Right hindlimb (tissue), 1 donor: Measurements from ENCODE around the gene RPLP2.

Experiments
- DNase-seq: peaks from one replicate; pipeline ENCODE4 v3.0.0-alpha.2; 2018

RPLP2 gene

GRCh38 chr11:774873-775592 lies 34.7 kb upstream of the RPLP2 start:
- no peak for DNase-seq

- DNase-seq = no peak
Measured at GRCh38 chr11:776263-776560, 33.6 kb upstream of the RPLP2 start.

DNA sequence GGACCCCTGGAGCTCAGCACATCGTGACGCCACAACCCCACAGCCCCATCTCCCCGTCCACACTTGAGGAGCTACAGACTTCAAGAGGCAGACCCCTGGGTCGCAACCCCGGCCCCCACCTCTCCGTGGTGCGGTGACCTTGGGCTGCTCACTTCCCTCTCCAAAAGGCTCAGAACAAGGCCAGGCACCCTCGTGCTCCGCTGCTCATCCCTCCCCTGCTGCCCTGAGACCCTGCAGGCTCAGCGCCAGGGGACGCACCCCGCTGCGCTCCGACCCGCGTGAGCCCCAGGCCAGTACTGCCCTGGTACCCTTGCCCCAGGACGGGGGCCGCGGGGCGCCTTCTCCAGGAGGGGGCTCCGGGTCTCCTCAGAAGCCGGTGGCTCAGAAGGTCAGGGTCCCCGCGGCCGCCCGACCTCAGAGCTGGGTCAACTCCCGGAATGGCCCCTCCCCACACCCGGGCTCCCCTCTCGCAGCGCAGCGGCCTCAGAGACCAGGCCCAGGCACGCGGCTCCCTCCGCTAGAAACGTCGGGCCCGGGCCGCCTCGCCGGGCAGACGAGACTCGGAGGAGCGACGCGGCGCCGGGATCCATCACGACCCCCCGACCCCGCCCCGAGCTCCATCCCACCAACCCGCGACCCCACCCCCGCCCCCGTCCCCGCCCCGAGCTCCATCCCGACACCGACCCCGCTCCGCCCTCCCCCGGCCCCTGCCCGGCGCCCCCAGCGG lies 33.0 kb upstream of the RPLP2 start:
- no peak for DNase-seq

DNA sequence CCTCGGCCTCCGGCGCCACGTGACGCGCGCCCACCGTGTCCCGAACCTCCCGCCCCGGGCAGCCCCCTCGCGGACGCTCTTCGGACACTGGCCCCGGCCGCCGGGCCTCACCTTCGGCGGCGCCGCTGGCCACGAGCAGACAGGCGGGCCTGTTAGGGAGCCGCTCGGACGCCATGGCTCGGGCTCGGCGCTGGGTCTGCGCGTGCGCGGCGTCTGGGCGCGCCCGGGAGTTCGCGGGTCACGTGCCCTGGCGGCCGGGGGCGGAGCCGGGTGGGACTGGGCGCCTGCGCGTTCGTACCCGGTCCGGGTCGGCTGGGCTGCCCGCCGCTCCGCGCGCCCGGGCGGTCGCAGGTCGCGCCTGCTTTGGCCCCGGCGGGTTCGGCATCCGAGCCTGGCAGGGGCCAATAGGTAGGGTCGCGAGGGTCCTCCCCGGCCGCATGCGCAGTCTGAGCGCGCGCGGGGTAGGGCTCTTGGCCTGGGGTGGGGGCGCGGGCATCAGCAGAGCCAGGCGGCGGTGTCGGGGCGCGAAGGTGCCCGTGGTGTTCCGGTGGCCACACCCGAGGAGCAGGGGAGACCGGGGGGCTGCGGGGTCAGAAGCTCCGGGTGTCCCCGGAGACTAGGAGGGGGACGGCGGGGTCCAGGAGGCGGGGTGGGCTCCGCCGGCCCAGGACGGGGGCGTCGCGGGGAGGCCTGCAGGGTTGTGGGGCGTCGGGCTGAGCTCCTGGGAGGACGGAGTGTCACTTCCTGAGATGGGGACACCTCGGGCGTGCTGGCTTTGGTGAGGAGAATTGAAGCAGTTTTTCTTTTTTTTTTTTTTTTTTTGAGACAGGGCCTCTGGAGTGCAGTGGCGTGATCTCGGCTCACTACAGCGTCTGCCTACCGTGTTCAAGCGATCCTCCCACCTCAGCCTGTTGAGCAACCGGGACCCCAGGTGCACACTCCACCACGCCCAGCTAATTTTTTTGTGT lies 32.2 kb upstream of the RPLP2 start, which contains the start of gene GATD1:
Gene GATD1 (minus strand): TSS at position 200 of the 968 bp plus-strand sequence. CDS start 25 bp downstream, at position 175.
- DNase-seq = peak; percentile 96

DNA sequence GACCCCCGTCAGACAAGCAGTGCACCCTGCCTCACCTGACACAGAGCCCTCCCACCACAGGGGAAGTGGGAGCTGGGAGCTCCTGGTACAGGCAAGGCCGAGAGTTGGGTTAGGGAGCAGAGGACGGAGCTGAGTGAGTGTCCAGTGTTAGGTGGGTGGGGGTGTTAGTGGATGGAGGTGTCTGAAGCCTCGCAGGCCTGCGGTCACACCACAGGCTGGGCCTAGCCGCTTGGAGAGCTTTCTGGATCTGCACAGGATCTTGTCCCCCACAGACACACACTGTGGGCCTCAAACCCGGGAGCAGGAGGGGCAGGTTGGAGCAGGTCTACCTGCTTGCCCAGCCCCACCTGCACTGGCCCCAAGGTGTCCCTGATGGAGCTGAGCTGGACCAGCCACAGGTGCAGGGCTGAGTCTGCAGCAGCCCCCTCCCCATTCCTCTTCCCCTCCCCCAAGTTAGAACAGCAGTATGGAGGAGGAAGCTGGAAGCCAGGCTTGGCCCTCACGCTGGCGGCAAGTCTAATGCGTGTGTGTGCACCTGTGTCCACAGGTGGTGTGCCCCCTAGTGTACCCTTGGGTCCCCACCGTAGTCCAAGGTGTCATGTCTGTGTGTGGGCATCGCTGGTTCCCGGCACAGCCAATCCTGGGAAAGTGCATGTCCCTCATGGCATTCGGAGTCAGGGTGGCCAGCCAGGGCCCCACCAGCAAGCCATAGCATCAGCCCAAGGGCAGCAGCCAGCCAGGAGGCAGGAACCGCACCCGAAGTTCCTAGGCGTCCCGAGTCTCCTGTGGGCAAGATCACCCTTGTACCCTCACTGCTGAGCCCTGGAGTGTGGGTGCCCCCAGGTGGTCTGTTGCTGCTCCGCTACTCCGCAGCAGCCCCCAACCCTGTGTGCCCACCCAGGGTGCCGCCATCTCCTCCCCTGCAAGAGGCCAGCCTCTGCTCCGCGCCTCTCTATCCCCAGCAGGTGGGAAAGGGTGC lies 30.5 kb upstream of the RPLP2 start:
- DNase-seq = peak; percentile 11

DNA sequence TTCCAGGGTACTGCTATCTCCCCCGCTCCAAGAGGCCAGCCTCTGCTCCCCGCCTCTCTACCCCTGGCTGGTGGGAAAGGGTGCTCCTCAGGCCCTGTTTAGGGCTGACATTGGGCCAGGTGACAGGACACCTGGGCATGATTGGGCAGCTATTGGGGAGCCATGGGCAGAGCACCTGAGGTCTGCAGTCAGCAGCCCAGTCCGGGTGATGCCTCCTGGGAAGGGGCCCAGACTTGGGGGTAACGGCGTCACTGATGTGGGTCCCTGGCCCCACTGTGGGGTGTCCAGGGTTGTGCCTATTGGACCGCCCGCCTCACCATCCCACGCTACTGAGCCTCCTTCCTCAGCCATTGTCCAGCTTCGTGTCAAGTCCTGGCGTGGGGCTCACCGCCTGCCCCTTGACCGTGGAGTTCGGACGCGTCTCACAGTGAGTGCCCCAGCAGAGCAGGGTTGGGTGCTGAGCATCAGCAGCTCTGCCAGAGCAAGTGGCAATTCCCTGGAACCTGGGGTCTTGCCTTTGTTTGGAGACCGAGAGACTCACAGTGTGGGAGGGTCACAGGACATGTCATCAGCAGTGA lies 29.7 kb upstream of the RPLP2 start:
- DNase-seq = peak; percentile 14

- DNase-seq = no peak
Measured at GRCh38 chr11:782264-783174, 27.2 kb upstream of the RPLP2 start.

DNA sequence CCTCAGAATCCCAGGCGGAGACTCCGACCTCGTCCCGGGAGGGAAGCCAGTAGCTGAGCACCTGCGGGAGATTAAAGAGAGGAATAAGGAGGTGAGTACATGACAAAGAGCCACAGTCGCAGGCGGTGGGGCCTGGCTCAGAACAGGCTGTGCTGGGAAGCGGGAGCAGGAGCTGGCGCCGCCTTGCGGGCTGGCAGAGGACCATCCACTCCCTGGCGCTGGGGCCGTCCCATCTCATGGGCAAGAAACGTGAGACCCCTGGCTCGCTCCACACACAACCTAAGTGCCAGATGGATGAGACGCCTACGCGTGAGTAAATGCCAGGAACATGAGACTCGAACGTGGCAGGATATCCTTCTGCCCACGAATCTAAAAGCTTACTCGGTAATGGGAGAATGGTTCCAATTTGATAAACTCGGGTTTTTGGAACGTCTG lies 26.2 kb upstream of the RPLP2 start:
- DNase-seq = peak; percentile 88

DNA sequence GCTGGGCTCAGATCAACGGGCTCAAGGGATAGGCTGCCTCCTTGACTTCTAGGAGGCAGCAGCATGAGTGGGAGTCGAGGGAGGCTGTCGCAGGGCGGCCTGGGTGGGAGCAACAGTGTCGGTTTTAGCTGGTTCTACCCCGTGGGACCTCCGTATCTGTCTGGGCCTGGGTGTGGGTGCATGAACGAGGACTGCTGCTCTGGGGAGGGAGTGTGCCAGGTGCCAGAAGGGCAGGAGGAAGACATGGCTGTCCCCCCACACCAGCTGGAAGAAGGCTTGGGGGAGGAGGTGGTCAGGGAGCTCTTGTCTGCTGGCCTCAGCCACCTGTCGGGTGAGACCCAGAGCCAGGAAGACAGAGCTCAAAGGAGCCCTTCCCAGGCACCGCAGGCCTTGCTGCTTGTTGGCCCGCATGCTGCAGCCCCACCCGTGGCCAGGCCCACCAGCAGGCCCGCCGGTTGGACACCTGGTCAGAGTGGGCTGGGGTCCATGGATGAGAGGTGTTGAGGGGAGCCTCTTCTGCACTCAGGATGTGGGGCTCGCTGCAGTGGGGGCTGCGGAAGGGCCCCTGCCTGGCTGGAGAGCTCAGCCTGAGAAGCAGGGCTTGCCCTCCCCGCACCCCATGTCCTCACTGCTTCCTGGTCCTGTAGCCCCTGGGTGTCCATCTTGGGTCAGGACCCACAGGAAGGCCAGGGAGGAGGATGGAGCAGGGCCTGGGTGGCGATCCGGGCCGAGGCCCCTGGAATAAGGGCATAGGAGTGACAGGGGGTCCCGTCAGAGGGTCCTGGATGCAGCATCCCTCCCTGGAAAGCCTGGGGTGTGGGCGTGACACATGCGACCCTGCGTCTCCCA lies 23.3 kb upstream of the RPLP2 start:
- DNase-seq = no peak

GRCh38 chr11:787084-787675 lies 22.6 kb upstream of the RPLP2 start:
- no peak for DNase-seq

GRCh38 chr11:788009-788640 lies 21.6 kb upstream of the RPLP2 start:
- DNase-seq = no peak

DNA sequence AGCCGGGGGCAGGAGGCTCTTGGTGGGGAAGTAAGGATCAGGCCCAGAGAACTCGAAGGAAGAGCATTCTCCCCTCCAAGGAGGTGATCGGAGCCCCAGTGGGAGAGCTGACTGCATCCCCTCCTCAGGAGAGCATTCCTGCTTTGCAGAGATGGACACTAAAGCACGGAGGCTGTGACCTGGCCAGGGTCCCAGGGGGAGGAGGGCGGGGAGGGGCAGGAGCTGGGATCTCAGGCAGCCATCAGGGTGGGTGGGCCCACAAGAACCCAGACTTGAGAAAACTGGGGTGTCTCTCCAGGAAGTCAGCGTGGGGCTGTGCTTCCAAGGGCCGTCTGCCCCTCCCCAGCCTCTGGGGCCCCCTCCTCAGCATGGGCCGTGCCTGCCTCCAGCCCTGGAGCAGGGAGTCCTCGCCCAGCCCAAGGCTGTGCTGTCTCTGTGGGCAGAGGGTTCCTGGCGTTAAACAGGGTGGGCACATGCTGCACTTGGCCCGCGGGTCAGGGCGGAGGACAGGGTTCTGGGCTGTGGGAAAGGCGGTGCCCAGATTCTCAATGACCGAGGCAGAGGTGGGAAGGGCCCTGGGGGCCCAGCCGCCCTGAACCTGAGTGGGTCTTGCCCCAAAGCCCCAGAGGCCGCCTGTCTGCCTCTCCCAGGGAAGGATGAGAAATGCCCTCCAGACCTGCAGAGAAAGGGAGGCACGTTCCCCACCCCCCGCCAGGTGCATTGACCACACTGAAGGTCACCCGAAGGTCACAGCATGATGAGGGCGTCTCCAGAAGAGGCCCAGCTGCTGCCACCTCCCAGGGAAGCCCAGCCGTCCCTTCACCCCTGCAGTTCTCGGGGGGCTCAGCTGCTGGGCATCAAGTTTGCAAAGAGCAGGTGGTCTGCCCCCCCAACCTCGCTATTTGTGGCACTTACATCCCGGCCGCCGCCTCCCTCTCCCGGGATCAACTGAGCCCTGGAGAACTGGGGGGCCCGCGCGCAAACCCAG lies 20.5 kb upstream of the RPLP2 start:
- no peak for DNase-seq

DNA sequence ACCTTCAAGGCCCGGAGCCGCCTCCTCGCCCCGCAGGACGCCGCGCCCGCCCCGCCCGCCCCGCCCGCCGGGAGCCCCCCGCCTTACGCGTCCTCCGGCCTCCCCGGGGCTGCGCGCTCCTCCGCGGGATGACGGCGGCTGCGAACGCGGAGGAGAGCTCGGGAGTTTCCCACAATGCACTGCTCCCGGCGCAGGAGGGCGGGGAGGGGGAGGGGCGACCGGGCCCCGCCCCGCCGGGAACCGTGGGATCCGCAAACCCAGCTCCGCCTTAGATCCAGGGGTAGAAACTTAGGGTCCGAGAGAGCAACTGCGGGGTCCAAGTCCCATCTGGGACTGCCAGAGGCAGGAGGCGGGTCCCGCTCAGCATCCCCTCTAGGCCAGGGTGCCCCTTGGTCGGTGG lies 19.8 kb upstream of the RPLP2 start, which contains the start of gene CEND1:
Gene CEND1 (minus strand): TSS at position 148 of the 400 bp plus-strand sequence. CDS start 1,514 bp downstream, outside the sequence.
- DNase-seq = peak; percentile 50

DNA sequence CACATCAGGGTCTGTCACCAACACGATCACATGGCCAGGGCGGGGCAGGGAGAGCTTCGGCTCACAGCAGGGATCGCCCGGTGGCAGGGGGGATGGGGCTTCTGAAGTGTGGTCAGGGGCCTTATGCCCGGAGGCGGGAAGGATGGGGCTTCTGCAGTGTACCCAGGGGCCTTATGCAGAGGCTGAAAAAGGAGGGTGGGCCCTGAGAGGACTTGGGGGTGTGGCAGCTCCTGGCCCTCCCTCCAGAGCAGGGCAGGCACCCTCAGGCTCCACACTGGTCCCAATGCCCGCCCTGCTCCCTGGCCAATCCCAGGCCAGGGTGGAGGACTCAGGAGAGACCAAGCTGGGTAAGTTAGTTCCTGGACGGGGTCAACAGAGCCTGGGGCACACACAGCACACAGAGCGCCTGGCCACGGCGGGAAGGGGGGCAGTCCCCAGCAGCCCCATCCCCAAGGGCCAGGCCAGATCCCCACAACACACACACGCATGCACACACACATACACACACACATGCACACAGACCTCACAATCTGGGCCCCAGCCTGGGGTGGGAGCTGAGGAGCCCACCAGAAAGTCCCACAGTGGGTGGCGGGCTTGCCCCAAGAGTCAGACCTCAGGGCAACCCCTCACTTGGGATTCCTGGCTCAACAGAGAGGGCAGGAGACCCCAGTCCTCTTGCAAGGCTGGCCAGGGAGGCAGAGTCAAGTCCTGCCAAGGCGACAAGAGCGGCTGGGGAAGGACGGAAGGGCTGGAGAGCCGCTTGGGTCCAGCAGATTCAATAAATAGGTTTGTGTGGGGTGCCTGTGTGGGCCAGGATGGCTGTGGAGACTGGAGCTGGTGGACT lies 18.8 kb upstream of the RPLP2 start:
- no peak for DNase-seq

DNA sequence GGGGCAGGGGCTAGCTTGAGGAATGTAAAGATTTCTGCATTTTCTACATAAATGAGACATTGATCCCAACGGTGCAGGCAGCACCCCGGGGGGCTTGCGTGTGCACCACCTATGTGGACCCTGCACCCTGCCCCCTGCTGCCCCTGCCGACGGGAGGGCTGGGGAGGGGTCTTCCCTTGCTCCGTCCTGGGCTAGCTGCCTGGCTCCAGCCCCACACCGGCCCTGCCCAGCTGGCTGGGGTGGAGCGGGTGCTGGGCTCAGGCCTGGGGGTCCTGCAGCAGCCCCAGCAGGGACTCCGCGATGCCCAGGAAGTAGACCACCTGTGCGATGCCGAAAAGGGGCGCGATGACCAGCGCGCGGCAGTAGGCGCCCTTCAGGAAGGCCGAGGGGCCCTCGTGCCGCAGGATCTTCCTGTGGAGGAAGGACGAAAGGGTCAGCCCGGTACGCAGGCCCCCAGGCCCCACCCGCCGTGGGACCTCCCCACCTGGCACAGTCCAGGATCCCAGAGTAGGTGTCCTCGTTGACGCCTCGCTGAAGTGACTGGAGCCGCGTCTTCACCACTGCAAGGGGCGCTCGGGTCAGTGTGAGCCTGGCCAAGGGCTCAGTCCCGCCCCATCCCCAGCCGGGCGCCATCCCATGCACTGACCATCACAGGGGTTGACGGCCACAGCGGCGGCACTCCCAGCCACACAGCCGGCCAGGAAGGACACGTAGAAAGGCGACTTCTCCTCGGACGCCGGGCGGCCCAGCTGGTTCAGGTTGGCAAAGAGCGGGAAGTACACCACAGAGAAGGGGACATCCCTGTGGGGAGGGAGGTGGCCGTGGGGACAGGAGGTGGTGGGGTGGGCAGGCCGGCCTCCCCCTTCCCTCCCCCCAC lies 17.9 kb upstream of the RPLP2 start:
- no peak for DNase-seq
